Mesenchymal stem cell (in vitro differentiated cells and primary cell): ENCODE results near the gene BEND5.

Experiments
- DNase-seq: peaks from one replicate; pipeline ENCODE4 v3.0.0-alpha.2; 2013
- H2AFZ ChIP-seq: one replicate; pipeline ENCODE4 v1.6.1; 2013; ENCODE audit warnings: low read depth, mild to moderate bottlenecking, control low read depth, inconsistent platforms, low read length, moderate library complexity
- H2AK5ac ChIP-seq: 2 replicates; pipeline ENCODE4 v1.6.1; 2013; ENCODE audit warnings: low read length, moderate library complexity, mild to moderate bottlenecking, inconsistent platforms; ENCODE audit not compliant: severe bottlenecking
- H2BK120ac ChIP-seq: one replicate; pipeline ENCODE4 v1.6.1; 2013; ENCODE audit warnings: low read depth, mild to moderate bottlenecking, inconsistent platforms, low read length, moderate library complexity
- H2BK12ac ChIP-seq, 2 experiments: one replicate each; pipeline ENCODE4 v1.6.1; 2013; ENCODE audit warnings: inconsistent platforms in 2 of 2, low read length in 2 of 2, mild to moderate bottlenecking in 2 of 2, moderate library complexity in 2 of 2, control low read depth in 1 of 2
- H2BK15ac ChIP-seq: one replicate; pipeline ENCODE4 v1.6.1; 2013; ENCODE audit warnings: mild to moderate bottlenecking, low read depth, inconsistent platforms; ENCODE audit not compliant: poor library complexity, severe bottlenecking
- H2BK5ac ChIP-seq: 2 replicates; pipeline ENCODE4 v1.6.1; 2013; ENCODE audit warnings: low read depth, mild to moderate bottlenecking, low read length, control low read depth, inconsistent platforms; ENCODE audit not compliant: poor library complexity, severe bottlenecking
- H3K14ac ChIP-seq, 2 experiments: one replicate each; pipeline ENCODE4 v1.6.1; 2013; ENCODE audit warnings: inconsistent platforms in 2 of 2, low read length in 2 of 2, control low read depth in 1 of 2, mild to moderate bottlenecking in 1 of 2, moderate library complexity in 1 of 2
- H3K18ac ChIP-seq, 2 experiments: one replicate each; pipeline ENCODE4 v1.6.1; 2013; ENCODE audit warnings: inconsistent platforms in 2 of 2, low read length in 2 of 2, control low read depth in 1 of 2, low read depth in 1 of 2, mild to moderate bottlenecking in 1 of 2
- H3K23ac ChIP-seq, 2 experiments: one replicate each; pipeline ENCODE4 v1.6.1; 2013; ENCODE audit warnings: inconsistent platforms in 2 of 2, low read length in 2 of 2, mild to moderate bottlenecking in 2 of 2, moderate library complexity in 2 of 2, control low read depth in 1 of 2
- H3K27ac ChIP-seq: 2 replicates; pipeline ENCODE4 v1.5.1; 2013; ENCODE audit warnings: mild to moderate bottlenecking, moderate library complexity, low read length, control low read depth, inconsistent platforms; ENCODE audit not compliant: poor library complexity, severe bottlenecking
- H3K27me3 ChIP-seq, 2 experiments: 2 replicates each; pipeline versions ENCODE4 v1.6.1 to v1.7.0; 2013; ENCODE audit warnings: low read length in 2 of 2, mild to moderate bottlenecking in 2 of 2, moderate library complexity in 2 of 2, control low read depth in 1 of 2, inconsistent platforms in 1 of 2; ENCODE audit not compliant: control insufficient read depth in 1 of 2, insufficient read depth in 1 of 2
- H3K36me3 ChIP-seq, 2 experiments: 2 replicates each; pipeline versions ENCODE4 v1.6.1 to v1.7.0; 2013; ENCODE audit warnings: low read length in 2 of 2, control low read depth in 1 of 2, inconsistent platforms in 1 of 2, low read depth in 1 of 2, mild to moderate bottlenecking in 1 of 2; ENCODE audit not compliant: insufficient read depth in 2 of 2, control insufficient read depth in 1 of 2
- H3K4ac ChIP-seq, 2 experiments: one replicate each; pipeline ENCODE4 v1.6.1; 2013; ENCODE audit warnings: inconsistent platforms in 2 of 2, low read length in 2 of 2, mild to moderate bottlenecking in 2 of 2, moderate library complexity in 2 of 2, control low read depth in 1 of 2, low read depth in 1 of 2
- H3K4me1 ChIP-seq: 2 replicates; pipeline ENCODE4 v1.6.1; 2013; ENCODE audit warnings: low read depth, low read length, control low read depth; ENCODE audit not compliant: control insufficient read depth, insufficient read depth
- H3K4me2 ChIP-seq: 2 replicates; pipeline ENCODE4 v1.6.1; 2013; ENCODE audit warnings: low read length, mild to moderate bottlenecking, inconsistent platforms; ENCODE audit not compliant: poor library complexity, severe bottlenecking
- H3K4me3 ChIP-seq, 2 experiments: 2 replicates each; pipeline versions ENCODE4 v1.5.1 to v1.7.0; 2013; ENCODE audit warnings: low read length in 2 of 2, mild to moderate bottlenecking in 2 of 2, control low read depth in 1 of 2, low read depth in 1 of 2; ENCODE audit not compliant: insufficient read depth in 1 of 2
- H3K79me1 ChIP-seq: replicated peaks from 2 replicates; pipeline ENCODE4 v1.6.1; 2013; ENCODE audit warnings: mild to moderate bottlenecking, control low read depth, low read length, inconsistent platforms; ENCODE audit not compliant: poor library complexity, severe bottlenecking
- H3K9ac ChIP-seq: 2 replicates; pipeline ENCODE4 v1.7.0; 2013; ENCODE audit warnings: mild to moderate bottlenecking, low read length, moderate library complexity
- H3K9me3 ChIP-seq: 2 replicates; pipeline ENCODE4 v1.7.0; 2013; ENCODE audit warnings: mild to moderate bottlenecking, low read length; ENCODE audit not compliant: control insufficient read depth
- H4K8ac ChIP-seq: one replicate; pipeline ENCODE4 v1.6.1; 2013; ENCODE audit warnings: inconsistent platforms, mild to moderate bottlenecking, low read length, moderate library complexity
- H4K91ac ChIP-seq: one replicate; pipeline ENCODE4 v1.6.1; 2013; ENCODE audit warnings: mild to moderate bottlenecking, low read length, inconsistent platforms
- WGBS: methylation state at CpG from one replicate; pipeline ENCODE4 v1.1.7; 2013; ENCODE audit warnings: mixed read lengths; 5-methylcytosine and 5-hydroxymethylcytosine counted together

BEND5 gene

DNA sequence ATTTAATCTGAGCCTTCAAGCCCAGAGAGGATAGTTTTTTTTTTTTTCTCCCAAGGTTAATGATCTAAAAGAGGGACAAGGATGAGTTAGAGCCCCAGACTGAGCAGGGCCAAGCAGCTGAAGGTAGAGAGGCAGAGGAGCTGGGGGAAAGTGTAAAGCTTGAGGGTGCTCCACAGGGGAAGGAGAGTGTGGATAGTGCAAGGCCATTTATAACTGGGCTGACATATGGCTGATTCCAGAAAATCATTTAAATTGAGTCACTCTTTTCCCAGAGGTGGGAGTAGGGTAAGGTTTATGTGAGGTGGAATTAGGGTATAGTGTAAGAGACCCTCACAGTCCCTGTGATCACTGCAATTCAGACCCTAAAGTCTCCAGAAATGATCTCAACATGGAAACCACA, 55.8 kb downstream of the BEND5 start:
- no peak overlapping the region for H2BK12ac ChIP-seq
- H3K27me3 ChIP-seq: no peaks in the 10 kb centered on the region
- no peak overlapping the region for H3K14ac ChIP-seq
- no peak overlapping the region for H3K4ac ChIP-seq
- no peak overlapping the region for H2BK120ac ChIP-seq
- H3K23ac ChIP-seq: no peak overlapping the region
- no peaks in the 10 kb centered on the region for H3K9me3 ChIP-seq
- no peak overlapping the region for H3K4me2 ChIP-seq
- H3K79me1 ChIP-seq: no peaks in the 10 kb centered on the region
- H2AK5ac ChIP-seq: no peak overlapping the region
- H3K18ac ChIP-seq: no peak overlapping the region
- H3K27ac ChIP-seq: no peak overlapping the region
- H3K9ac ChIP-seq: no peak overlapping the region
- no peaks in the 10 kb centered on the region for H3K36me3 ChIP-seq
- H3K4me3 ChIP-seq: no peak overlapping the region
- H4K8ac ChIP-seq: no peak overlapping the region
- H2BK5ac ChIP-seq: no peak overlapping the region
- DNase-seq: no peak
- no peaks in the 10 kb centered on the region for H3K4me1 ChIP-seq
- H2AFZ ChIP-seq: no peak overlapping the region
- H4K91ac ChIP-seq: no peak overlapping the region
- H2BK15ac ChIP-seq: no peak overlapping the region

DNA sequence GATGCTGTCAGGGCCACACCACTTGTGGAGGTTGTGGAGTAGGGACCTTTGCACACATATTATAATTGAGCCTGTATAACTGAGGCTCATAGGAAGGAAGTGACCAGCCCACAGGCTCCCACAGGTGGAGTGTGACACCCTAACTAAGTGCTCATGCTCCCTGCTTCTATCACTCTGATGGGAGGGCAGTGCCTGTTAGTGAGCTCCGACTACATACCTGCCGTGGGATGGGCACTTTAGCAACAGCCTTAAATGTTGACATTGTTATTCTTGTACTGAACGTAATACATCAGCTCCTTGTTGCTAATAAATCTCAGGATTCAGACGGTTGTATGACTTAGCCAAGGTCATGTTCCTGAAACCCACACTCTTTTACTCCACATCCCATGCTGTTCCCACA, 58.0 kb downstream of the BEND5 start:
- Histone ChIP-seq H3K27me3 (no peaks in the 10 kb centered on the region), H3K14ac (no peak overlapping the region), H3K79me1 (no peaks in the 10 kb centered on the region), H3K4me2 (no peak overlapping the region), H2AK5ac (no peak overlapping the region), H2AFZ (no peak overlapping the region), H4K91ac (no peak overlapping the region), H3K18ac (no peak overlapping the region), H2BK15ac (no peak overlapping the region), H3K4me1 (no peaks in the 10 kb centered on the region), H3K4ac (no peak overlapping the region), H2BK5ac (no peak overlapping the region), H4K8ac (no peak overlapping the region), H3K9me3 (no peaks in the 10 kb centered on the region), H3K4me3 (no peak overlapping the region), H2BK120ac (no peak overlapping the region), H3K23ac (no peak overlapping the region), H3K9ac (no peak overlapping the region), H2BK12ac (no peak overlapping the region), H3K27ac (no peak overlapping the region), H3K36me3 (no peaks in the 10 kb centered on the region)
- 81% methylated on average over 4 of the region's 4 CpGs for WGBS
- DNase-seq: no peak

DNA sequence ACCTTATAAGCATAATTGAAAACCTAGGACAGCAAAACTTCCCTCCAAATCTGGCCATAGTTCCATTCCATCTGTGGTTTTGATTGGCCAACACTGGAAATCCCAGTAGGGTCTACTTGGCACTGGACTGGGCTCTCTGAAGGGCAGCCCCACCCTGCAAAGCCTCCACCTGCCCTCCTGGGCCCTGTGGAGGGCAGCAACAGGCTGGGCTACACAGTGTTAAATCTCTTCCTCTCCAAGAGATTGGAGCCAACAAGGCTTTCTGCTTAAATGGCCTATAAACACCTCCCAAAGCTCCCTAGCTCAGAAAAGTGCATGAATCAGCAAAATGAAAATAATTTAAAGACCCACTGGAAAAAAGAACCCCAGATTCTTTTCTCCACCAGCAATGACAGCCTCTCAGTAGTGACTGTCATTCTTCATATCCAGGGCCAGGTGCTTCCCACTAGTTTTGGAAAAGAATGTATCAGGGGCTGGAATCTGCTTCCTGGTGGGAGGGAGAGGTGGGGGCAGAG, 58.5 kb downstream of the BEND5 start:
- Histone ChIP-seq H3K14ac (no peak overlapping the region), H3K79me1 (no peaks in the 10 kb centered on the region), H2BK120ac (no peak overlapping the region), H2BK15ac (no peak overlapping the region), H2BK12ac (no peak overlapping the region), H4K8ac (no peak overlapping the region), H3K9me3 (no peaks in the 10 kb centered on the region), H2AFZ (no peak overlapping the region), H2AK5ac (no peak overlapping the region), H3K4me1 (no peaks in the 10 kb centered on the region), H2BK5ac (no peak overlapping the region), H3K4ac (no peak overlapping the region), H3K4me2 (no peak overlapping the region), H3K27ac (no peak overlapping the region), H3K4me3 (no peak overlapping the region), H3K18ac (no peak overlapping the region), H4K91ac (no peak overlapping the region), H3K27me3 (no peaks in the 10 kb centered on the region), H3K9ac (no peak overlapping the region), H3K36me3 (no peaks in the 10 kb centered on the region), H3K23ac (no peak overlapping the region)
- no peak for DNase-seq

DNA sequence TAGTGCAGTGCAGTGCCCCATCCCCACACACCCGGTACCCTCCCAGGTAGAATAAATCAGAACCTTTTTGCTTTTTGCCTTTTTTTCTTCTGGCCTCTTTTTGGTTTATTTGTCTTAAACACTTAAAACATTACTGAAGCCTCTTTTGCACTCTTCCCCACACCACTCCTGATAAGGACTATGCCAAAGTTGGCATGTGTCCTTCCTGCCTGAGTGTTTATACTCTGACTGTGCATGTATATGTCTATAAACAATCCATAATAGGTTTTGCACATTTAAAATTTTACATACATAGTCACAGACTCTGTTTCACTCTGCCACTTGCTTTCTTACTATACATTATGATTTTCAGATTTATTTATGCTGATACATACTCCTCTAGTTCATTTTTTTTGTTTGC, 59.6 kb downstream of the BEND5 start:
- 100% methylated on average over 1 of the region's 1 CpG for WGBS

More for the DNA sequence above, 59.6 kb downstream of the BEND5 start:
- Histone ChIP-seq H4K8ac (no peak overlapping the region), H2BK15ac (no peak overlapping the region), H3K4me3 (no peak overlapping the region), H2BK120ac (no peak overlapping the region), H3K4me2 (no peak overlapping the region), H2BK12ac (no peak overlapping the region), H3K14ac (no peak overlapping the region), H3K23ac (no peak overlapping the region), H3K79me1 (no peaks in the 10 kb centered on the region), H3K9me3 (no peaks in the 10 kb centered on the region), H2BK5ac (no peak overlapping the region), H4K91ac (no peak overlapping the region), H3K4ac (no peak overlapping the region), H3K27ac (no peak overlapping the region), H2AFZ (no peak overlapping the region), H3K18ac (no peak overlapping the region), H3K9ac (no peak overlapping the region), H3K4me1 (no peaks in the 10 kb centered on the region), H2AK5ac (no peak overlapping the region), H3K36me3 (no peaks in the 10 kb centered on the region), H3K27me3 (no peaks in the 10 kb centered on the region)
- no peak for DNase-seq
